NAMALWA (cell line): ENCODE measurements around the gene ADCY3.

Experiments used
- DNase-seq: peaks from one replicate; pipeline ENCODE4 v3.0.0-alpha.2; 2015; ENCODE audit warnings: low spot score

Gene ADCY3

DNA sequence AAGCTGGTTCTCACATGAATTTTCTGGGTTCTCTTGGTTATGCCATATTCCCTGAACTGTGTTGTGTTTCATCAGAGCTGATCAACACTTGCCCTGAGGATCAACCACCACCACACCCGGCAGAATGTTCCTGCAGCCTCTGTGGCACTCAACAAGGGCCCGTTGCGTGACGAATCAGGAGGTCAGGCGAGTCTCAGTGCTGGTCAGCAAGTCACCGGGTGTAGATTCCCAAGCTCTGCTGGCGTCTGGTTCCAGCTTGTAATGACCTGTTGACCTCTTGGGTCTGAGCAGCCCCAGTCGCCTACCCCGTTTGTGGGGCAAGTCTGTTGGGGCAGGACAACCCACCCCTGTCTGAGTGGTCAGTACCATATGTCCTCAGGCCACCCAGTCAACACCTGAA, 46.0 kb downstream of the ADCY3 start:
- no peak for DNase-seq

- no peak for DNase-seq
These were observed 46.4 kb downstream of the ADCY3 start for GRCh38 chr2:24873619-24874018.

- DNase-seq: no peak
These were observed 47.5 kb downstream of the ADCY3 start for GRCh38 chr2:24872344-24873115.

DNA sequence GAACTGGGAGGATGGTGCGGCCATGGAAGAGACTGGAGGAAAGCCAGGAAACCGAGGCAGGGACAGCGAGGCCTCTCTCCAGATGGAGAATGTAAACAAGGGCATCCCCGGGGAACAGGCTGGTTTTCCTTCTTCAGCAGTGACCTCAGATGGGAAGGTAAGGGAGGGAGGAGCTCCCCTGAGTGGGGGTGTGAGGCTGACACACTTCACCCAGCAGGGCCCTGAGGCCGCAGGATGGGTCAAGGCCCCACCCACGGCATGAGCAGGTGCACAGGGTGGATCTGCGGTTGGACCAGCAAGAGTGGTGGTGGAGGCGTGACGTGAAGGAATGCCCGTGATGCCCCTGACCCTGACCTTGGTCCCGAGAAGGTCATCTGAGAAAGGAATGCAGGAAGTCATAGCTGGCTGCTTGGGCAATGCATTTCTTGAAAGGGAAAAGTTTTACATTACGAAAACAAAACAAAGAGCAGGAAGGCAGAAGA, 48.1 kb downstream of the ADCY3 start:
- no peak for DNase-seq

DNA sequence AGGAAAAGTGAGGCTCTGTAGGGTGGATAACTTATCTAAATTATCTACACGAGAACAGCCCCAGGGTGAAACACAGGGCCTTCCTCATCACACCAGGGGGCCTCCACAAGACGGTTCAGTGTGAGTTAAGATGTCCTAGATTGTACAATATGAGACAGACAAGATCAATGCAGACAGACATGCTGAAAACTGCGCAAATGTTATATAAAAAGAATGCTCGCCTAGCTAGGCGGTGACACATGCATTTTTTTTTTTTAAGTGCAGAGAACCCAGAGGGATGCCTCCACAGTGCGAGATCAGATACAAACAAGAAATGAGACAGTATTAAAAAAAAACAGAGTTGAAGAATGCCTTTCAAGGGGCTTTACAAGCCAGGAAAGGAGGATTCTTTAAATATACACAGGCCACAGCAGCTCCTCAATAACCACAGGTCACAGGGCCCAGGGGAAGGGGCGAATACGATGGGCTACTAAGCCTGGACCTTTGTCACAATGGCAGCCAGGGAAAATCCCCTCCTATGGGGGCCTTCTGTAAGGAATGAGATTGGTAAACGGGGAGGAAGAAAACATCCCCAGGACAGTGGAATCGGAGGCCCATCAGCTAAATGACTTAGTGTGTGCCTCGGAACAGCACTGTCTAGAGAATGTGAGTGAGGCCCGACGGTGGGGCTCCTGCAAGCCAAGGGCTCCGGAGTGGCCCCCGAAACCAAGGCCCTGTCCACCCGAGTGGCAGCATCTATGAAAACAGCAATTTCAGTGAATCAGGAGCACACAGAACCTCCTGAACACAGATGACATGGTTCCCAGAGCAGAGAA, 48.9 kb downstream of the ADCY3 start:
- no peak for DNase-seq

- no peak for DNase-seq
These were observed 49.6 kb downstream of the ADCY3 start for GRCh38 chr2:24870440-24870839.

DNA sequence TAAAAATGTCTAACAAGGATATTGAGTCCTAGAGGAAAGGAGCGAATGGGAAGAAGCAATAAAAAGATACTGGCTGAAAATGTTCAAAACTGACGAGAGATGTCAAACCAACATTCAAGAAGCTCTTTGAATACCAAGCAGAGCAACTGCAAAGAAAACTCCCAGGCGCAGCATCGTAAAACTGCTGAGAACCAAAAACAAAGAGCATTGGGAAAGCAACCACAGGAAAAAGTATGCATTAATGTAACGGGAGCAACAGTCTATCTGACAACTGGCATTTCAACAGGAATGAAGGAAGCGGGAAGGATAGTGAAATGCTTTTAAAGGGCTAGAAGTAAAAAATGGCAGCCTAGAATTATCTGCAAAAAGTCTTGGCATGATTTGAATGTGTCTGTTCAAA, 53.1 kb downstream of the ADCY3 start:
- no peak for DNase-seq

- DNase-seq: no peak
These were observed 56.4 kb downstream of the ADCY3 start for GRCh38 chr2:24863641-24864040.

GRCh38 chr2:24861500-24861899, 58.5 kb downstream of the ADCY3 start:
- no peak for DNase-seq

GRCh38 chr2:24860631-24861030, 59.4 kb downstream of the ADCY3 start:
- DNase-seq: no peak

DNA sequence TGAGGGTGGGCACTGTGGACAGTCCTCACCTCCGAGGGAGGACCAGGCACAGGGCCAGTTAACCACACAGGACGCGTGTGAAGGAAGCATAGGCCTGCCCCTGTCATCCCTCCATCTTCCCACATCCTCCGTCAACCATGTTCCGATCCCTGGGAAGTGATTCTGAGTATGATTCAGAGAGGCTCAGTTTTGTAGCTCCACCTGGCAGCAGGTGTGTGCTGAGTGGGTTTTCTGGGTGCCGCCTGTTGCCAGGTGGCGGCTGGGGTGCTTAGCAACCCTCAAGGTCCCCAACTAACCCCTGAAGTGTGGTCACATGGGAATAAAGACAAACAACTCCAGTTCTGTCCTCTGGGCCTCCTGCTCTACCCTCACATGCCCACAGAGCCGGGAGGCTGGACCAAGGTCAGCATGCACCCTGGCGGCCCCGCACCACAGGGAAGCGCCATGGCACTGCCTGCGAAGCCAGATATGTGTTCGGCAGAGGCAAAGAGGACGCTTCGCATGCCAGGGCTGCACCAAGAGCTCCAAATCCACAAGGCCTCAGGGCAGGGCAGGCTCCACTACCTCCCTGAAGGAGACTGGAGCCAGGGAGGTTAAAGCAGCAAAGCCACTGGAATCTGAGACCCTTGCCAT, 60.0 kb downstream of the ADCY3 start:
- no peak for DNase-seq

DNA sequence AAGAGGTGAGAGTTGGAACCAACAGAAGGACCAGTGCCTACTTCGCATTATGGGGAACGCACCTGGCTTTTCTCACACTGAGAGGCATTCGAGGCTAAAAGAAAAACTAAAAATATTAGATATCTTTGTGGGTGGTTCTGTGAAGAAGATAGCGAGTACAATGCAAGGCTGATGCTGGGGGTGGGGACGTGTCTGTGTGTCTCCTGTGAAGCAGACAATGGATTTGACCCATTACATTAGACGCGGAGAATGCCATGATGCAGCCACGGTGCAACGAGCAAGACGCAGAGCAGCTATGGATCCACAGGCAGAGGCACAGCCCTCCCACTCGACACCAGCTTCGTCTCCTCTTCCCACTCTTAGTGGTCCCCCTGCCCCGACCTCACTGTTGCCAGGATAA, 61.0 kb downstream of the ADCY3 start:
- DNase-seq: no peak

DNA sequence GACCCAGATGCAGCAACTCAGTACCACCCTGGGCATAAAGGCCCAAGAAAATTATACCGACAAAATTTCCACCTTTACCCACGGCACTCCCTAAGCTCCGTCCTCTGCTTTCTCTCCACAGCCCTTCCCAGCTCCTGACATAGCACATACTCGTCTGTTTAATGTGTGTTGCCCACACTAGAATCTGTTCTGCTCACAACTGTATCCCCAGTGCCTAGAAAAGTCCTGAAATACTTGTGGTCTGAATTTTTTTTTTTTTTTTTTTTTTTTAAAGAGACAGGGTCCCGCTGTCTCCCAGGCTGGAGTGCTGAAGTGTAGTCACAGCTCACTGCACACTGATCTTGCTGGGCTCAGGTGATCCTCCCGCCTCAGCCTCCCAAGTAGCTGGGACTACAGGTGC, 62.3 kb downstream of the ADCY3 start:
- DNase-seq: no peak

DNA sequence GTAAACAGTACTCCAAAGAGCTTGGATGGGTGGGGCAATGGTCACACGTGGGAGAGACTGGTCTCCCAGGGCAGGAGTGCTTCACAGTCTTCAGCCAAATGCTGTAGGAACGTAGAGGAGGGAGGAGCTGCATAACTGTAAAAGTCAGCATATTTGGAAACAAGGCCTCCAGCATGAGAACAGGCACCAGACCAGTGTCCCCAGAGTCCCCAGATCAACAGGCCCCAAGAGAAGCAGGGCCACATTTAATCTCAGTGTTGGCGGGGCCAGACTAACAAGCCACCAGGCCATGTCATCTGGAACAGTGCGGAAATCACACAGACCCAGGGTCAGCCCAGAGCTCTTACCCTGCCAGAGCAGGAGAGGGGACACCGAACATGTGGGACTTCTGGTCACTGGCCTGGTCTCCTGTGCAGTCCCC, 63.2 kb downstream of the ADCY3 start:
- no peak for DNase-seq

- DNase-seq: no peak
These were observed 64.3 kb downstream of the ADCY3 start for GRCh38 chr2:24855726-24856125.

DNA sequence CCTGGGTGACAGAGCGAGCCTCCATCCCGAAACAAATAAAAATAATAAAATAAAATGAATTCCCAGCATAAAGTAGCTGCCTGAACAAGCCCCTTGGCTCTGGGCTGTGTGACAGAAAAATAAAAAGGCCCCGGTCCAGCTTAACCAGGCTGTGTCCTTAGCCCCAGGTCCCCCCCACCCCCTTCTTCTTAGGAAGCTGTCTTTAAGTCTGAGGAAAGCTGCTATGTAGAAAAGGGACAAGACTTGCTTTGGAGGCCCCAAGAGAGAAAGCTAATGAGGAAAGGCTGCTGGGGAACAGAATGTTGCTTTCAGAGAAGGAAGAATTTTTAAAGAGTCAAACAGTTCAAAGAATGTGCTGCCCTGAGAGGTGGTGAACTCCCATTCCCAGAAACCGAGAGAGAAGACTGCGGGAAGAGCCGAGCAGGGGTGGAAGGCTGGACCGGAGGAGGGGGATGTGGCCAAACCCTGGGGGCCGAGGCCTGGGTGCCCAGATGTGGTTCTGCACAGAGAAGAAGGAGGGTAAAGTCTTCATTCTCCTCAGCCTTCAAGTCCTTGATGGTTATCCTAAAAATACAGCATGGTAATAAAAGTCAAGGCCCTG, 64.9 kb downstream of the ADCY3 start:
- DNase-seq: no peak

DNA sequence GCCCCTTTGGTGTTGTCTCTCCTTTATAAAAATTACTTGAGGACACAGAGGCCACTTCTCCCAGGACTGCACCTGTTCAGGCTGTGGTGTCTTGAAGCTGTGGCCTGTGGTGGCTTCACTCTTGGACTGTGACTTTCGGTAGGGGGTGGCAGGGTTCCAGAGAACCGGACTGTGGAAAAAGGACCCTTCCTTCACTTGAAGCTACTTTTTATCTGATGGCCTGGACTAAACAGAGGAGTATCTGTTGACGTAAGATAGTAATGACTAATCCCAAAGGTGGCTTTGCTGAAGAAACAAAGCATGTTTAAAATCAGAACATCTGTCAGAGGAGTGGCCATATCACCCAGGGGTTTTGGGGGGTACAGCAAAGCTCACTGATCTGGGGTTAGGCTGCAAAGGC, 66.0 kb downstream of the ADCY3 start:
- no peak for DNase-seq

- DNase-seq: no peak
These were observed 67.0 kb downstream of the ADCY3 start for GRCh38 chr2:24853046-24853445.

GRCh38 chr2:24852431-24853020, 67.5 kb downstream of the ADCY3 start:
- DNase-seq: no peak

DNA sequence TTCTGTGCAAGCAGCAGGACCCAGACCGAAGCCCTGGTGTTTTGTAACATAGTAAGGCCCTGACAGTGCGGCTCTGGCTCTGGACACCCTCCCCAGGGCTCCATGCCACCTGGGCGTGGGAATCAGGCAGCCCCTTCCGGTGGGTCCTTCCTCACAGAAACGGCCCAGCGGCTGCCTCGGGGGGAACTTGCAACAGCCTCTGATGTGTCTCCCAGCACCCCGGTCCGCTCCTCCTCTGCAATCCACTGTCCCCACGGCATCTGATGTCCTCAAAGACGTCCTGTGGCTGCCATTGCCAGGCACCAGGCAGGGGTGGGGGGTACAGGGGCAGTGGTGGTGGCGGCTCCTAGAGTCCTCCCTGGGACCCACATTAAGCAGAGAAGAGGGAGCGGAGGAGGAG, 68.0 kb downstream of the ADCY3 start:
- no peak for DNase-seq

DNA sequence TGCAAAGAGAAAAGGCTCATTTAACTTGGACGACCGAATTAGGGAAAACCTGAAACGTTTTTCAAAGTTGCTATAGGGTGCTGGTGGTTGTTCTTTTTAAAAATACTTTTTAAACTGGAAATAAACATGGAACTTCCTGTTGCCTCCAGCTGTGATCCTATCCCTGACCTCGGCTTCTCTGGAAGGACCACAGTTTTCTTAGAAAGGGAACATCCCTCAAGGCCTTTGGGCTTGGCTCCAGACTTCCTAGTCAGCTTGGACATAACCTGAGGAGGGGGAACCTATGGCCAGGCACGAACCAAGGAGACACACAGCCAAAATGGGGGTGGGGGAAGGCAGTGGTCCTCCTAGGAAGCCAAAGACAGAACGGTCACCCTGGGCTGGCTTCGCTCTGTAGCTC, 69.1 kb downstream of the ADCY3 start:
- no peak for DNase-seq

- no peak for DNase-seq
These were observed 74.3 kb downstream of the ADCY3 start for GRCh38 chr2:24845691-24846090.
